ENCODE measurements around the gene CLNK. TPM values are rescaled to one million over a fixed set of nuclear protein-coding genes. Genes with fewer than 3 reads are reported as not detected.

CLNK gene
- total RNA-seq, 4 donors from 2014 or later, result 0.17 to 1.3 (median 0.45) TPM; not detected in 1

- H3K4me3 ChIP-seq (ENCODE audit: low read depth, poor library complexity, severe bottlenecking), result no peak overlapping the region
- TF ChIP-seq POLR2A (IDR thresholded peaks at IDR 0.05) (no peak), CTCF (IDR thresholded peaks at IDR 0.05) (no peak)
- DNase-seq (ENCODE audit: low spot score in 2 of 2), result no peak
- intact Hi-C loops (cut with DNase I; ENCODE audit: low total_unique reads), result no loop called here
- WGBS, 2 donors, result 81 to 85% methylated on average over 5 of the region's 5 CpGs
Measured at GRCh38 chr4:10565166-10565780, 119.3 kb downstream of the CLNK start.

GRCh38 chr4:10554694-10555093 lies 129.9 kb downstream of the CLNK start:
- WGBS, 2 donors, result 3% methylated on average over 6 of the region's 6 CpGs
- intact Hi-C loops (cut with DNase I; ENCODE audit: low total_unique reads), result no loop called here
- DNase-seq (ENCODE audit: low spot score in 2 of 2), result peak in 1 of 2 donors; percentile 58
- TF ChIP-seq POLR2A (IDR thresholded peaks at IDR 0.05), result no peak
- no peak for TF ChIP-seq CTCF (IDR thresholded peaks at IDR 0.05)
- no peak overlapping the region for H3K4me3 ChIP-seq (ENCODE audit: low read depth, poor library complexity, severe bottlenecking)

GRCh38 chr4:10554121-10554520 lies 130.4 kb downstream of the CLNK start:
- TF ChIP-seq CTCF (IDR thresholded peaks at IDR 0.05) (no peak), POLR2A (IDR thresholded peaks at IDR 0.05) (no peak)
- no peak for DNase-seq (ENCODE audit: low spot score in 2 of 2)
- no peak overlapping the region for H3K4me3 ChIP-seq (ENCODE audit: low read depth, poor library complexity, severe bottlenecking)
- WGBS, 2 donors, result 84 to 90% methylated on average over 2 of the region's 2 CpGs
- intact Hi-C loops (cut with DNase I; ENCODE audit: low total_unique reads), result no loop called here

GRCh38 chr4:10552591-10553280 lies 131.8 kb downstream of the CLNK start:
- TF ChIP-seq CTCF (IDR thresholded peaks at IDR 0.05), result no peak
- no peak for TF ChIP-seq POLR2A (IDR thresholded peaks at IDR 0.05)
- intact Hi-C loops (cut with DNase I; ENCODE audit: low total_unique reads), result no loop called here
- 61 to 68% methylated on average over 13 of the region's 13 CpGs for WGBS, 2 donors

GRCh38 chr4:10535912-10536311 lies 148.7 kb downstream of the CLNK start:
- intact Hi-C loops (cut with DNase I; ENCODE audit: low total_unique reads), result no loop called here
- no peak overlapping the region for H3K4me3 ChIP-seq (ENCODE audit: low read depth, poor library complexity, severe bottlenecking)
- no peak for DNase-seq (ENCODE audit: low spot score in 2 of 2)
- no peak for TF ChIP-seq POLR2A (IDR thresholded peaks at IDR 0.05)
- no peak for TF ChIP-seq CTCF (IDR thresholded peaks at IDR 0.05)
- 81 to 83% methylated on average over 5 of the region's 5 CpGs for WGBS, 2 donors

More at GRCh38 chr4:10552591-10553280, 131.8 kb downstream of the CLNK start:
- DNase-seq (ENCODE audit: low spot score in 2 of 2), result no peak
- no peak overlapping the region for H3K4me3 ChIP-seq (ENCODE audit: low read depth, poor library complexity, severe bottlenecking)

All from lower leg skin (tissue), 4 donors.